ENCODE results near the gene AQP6. TPM values are rescaled to one million over a fixed set of nuclear protein-coding genes. Genes with fewer than 3 reads are reported as not detected.

The AQP6 gene
- total RNA-seq, 2 donors from 2014 or later: 0.20 TPM; not detected in 1

DNA sequence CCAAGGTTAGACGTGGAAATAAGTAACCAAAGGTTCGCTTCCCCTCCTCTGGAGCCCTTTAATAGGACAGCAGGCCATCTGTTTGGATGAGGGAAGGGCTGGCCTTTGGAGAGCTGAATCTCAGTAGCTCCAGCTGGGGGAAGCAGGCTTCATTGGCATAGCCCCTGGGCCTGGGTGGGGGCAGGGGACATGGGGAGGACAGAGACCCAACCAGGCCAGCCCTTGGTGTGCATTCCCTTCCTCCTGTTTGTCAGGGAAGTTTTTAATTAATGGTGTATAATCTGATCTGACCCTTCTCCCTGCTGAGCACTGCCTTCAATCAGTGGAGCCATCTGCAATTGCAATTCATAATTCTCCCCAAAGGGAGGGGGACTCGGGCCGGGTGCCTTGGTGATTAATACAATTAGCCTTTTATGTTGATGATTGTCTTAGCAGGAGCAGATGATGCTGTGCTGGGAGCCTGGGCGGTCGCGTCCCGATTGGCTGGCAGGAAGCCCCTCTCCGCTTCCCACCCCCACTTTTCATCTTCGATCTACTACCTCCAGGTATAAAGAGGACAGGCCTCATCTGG is 6.4 kb downstream of the AQP6 start:
- H3K27ac ChIP-seq (ENCODE audit: low read depth, low read length): peak overlapping the region; percentile 88
- Mint-ChIP-seq H3K27me3 (ENCODE audit: insufficient read depth) (peaks cover 9% of the 10 kb centered on the region), H3K9me3 (no peaks in the 10 kb centered on the region), H3K4me3 (no peak overlapping the region), H3K36me3 (ENCODE audit: low read depth) (no peaks in the 10 kb centered on the region), H3K4me1 (peaks cover 37% of the 10 kb centered on the region), H3K27ac (no peak overlapping the region)
- H3K4me3 ChIP-seq (ENCODE audit: low read length): no peak overlapping the region
- no peaks in the 10 kb centered on the region for H3K9me3 ChIP-seq (ENCODE audit: control insufficient read depth, low read length)
- no peak overlapping the region for H3K9ac ChIP-seq (ENCODE audit: extremely low read depth, low read length, poor library complexity, severe bottlenecking)
- WGBS, 2 experiments (ENCODE audit: insufficient coverage in 1 of 2, insufficient read length in 1 of 2): 82 to 100% methylated on average over 2 to 5 of the region's 10 CpGs
- peaks cover 17% of the 10 kb centered on the region for H3K27me3 ChIP-seq (ENCODE audit: control insufficient read depth, insufficient read depth, low read length, poor library complexity, severe bottlenecking)
- no peaks in the 10 kb centered on the region for H3K36me3 ChIP-seq (ENCODE audit: control insufficient read depth, insufficient read depth, low read length)
- DNase-seq: peak; percentile 39
- TF ChIP-seq CTCF (conservative IDR thresholded peaks at IDR 0.05): no peak
- peaks cover 5% of the 10 kb centered on the region for H3K4me1 ChIP-seq (ENCODE audit: control insufficient read depth, insufficient read depth, low read length)

- Histone ChIP-seq H3K9me3 (ENCODE audit: control insufficient read depth, low read length) (no peaks in the 10 kb centered on the region), H3K4me3 (ENCODE audit: low read length) (no peak overlapping the region), H3K27ac (ENCODE audit: low read depth, low read length) (no peak overlapping the region), H3K4me1 (ENCODE audit: control insufficient read depth, insufficient read depth, low read length) (peaks cover 12% of the 10 kb centered on the region), H3K36me3 (ENCODE audit: control insufficient read depth, insufficient read depth, low read length) (no peaks in the 10 kb centered on the region), H3K9ac (ENCODE audit: extremely low read depth, low read length, poor library complexity, severe bottlenecking) (no peak overlapping the region), H3K27me3 (ENCODE audit: control insufficient read depth, insufficient read depth, low read length, poor library complexity, severe bottlenecking) (peaks cover 19% of the 10 kb centered on the region)
- WGBS, 2 experiments (ENCODE audit: insufficient coverage in 1 of 2, insufficient read length in 1 of 2): 80 to 100% methylated on average over 2 to 3 of the region's 3 CpGs
- TF ChIP-seq CTCF (conservative IDR thresholded peaks at IDR 0.05): no peak
- no peak overlapping the region for H3K4me3 Mint-ChIP-seq
- H3K27me3 Mint-ChIP-seq (ENCODE audit: insufficient read depth): peaks cover 9% of the 10 kb centered on the region
- H3K27ac Mint-ChIP-seq: no peak overlapping the region
- peak; percentile 18 for DNase-seq
- H3K9me3 Mint-ChIP-seq: no peaks in the 10 kb centered on the region
- peaks cover 44% of the 10 kb centered on the region for H3K4me1 Mint-ChIP-seq
- H3K36me3 Mint-ChIP-seq (ENCODE audit: low read depth): no peaks in the 10 kb centered on the region
Observed at GRCh38 chr12:49979791-49980190, 7.0 kb downstream of the AQP6 start.

DNA sequence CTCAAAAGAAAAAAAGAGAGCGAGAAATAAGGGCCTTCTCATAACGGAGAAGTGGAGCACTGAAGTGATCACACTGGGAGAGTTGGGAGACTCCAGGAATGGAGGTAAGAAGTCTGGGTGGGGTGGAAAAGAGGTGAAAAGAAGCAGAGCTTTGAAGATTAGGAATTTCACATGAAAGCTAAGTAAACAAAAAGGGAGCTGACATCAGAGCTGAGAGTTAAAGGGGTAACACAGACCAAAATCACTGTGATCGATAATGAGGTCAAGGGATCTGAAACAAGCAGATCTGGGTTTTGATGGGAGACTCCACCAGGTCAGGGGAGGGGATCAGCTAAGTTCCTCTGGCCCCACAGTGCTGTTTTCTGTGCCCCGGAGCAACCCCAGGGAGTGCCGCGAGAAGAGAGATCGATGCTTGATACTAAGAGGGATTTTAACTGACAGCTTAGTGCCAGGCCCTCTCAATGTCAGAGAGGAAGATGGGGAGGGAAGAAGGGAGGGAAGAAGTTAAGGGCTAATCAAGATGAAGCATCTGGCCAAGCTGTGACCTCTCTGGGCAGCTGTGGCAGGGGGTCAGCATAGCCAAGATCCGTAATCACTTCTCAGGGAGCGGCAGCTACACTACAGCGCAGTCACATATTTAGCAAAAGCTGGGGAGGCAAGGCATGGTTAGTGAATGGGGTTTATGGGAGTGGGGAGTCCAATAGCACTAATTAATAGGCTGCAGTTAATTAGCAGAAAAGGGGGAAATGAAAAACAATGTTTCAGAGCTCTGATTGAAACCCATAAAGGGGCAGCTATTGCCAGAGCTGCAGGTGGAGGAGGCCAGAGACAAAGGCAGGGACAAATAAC is 8.0 kb downstream of the AQP6 start:
- no peak for TF ChIP-seq CTCF (conservative IDR thresholded peaks at IDR 0.05)
- H3K36me3 Mint-ChIP-seq (ENCODE audit: low read depth): no peaks in the 10 kb centered on the region
- H3K36me3 ChIP-seq (ENCODE audit: control insufficient read depth, insufficient read depth, low read length): no peaks in the 10 kb centered on the region
- peak overlapping the region; percentile 15 for H3K27ac ChIP-seq (ENCODE audit: low read depth, low read length)
- no peak overlapping the region for H3K4me3 Mint-ChIP-seq
- peak; percentile 46 for DNase-seq
- H3K4me1 Mint-ChIP-seq: peaks cover 53% of the 10 kb centered on the region
- H3K9me3 ChIP-seq (ENCODE audit: control insufficient read depth, low read length): no peaks in the 10 kb centered on the region
- H3K4me3 ChIP-seq (ENCODE audit: low read length): no peak overlapping the region
- peaks cover 20% of the 10 kb centered on the region for H3K4me1 ChIP-seq (ENCODE audit: control insufficient read depth, insufficient read depth, low read length)
- peak overlapping the region; percentile 3 for H3K27ac Mint-ChIP-seq
- WGBS, 2 experiments (ENCODE audit: insufficient coverage in 1 of 2, insufficient read length in 1 of 2): 84 to 86% methylated on average over 10 of the region's 10 CpGs
- H3K9me3 Mint-ChIP-seq: no peaks in the 10 kb centered on the region
- H3K27me3 Mint-ChIP-seq (ENCODE audit: insufficient read depth): peaks cover 6% of the 10 kb centered on the region
- H3K9ac ChIP-seq (ENCODE audit: extremely low read depth, low read length, poor library complexity, severe bottlenecking): no peak overlapping the region
- peaks cover 29% of the 10 kb centered on the region for H3K27me3 ChIP-seq (ENCODE audit: control insufficient read depth, insufficient read depth, low read length, poor library complexity, severe bottlenecking)

All from endodermal cell (in vitro differentiated cells).